ENCODE data around the gene PHACTR3. TPM values are rescaled to one million over a fixed set of nuclear protein-coding genes. Genes with fewer than 3 reads are reported as not detected.

The PHACTR3 gene
- total RNA-seq, 1 experiment from 2014 or later: not detected

GRCh38 chr20:59771506-59772372, 167.4 kb downstream of the PHACTR3 start:
- H3K4me3 ChIP-seq: no peak overlapping the region
- no peak for DNase-seq
- no peaks in the 10 kb centered on the region for H3K36me3 ChIP-seq
- no peaks in the 10 kb centered on the region for H3K27me3 ChIP-seq
- H3K9me3 ChIP-seq: no peaks in the 10 kb centered on the region

- H3K27me3 ChIP-seq: no peaks in the 10 kb centered on the region
- no peak for DNase-seq
- no peak overlapping the region for H3K4me3 ChIP-seq
- H3K9me3 ChIP-seq: no peaks in the 10 kb centered on the region
- H3K36me3 ChIP-seq: no peaks in the 10 kb centered on the region
These were observed 168.0 kb downstream of the PHACTR3 start for GRCh38 chr20:59772373-59772705.

GRCh38 chr20:59772931-59773913, 168.9 kb downstream of the PHACTR3 start:
- Histone ChIP-seq H3K4me3 (no peak overlapping the region), H3K36me3 (no peaks in the 10 kb centered on the region), H3K27me3 (no peaks in the 10 kb centered on the region), H3K9me3 (no peaks in the 10 kb centered on the region)
- no peak for DNase-seq

- Histone ChIP-seq H3K36me3 (no peaks in the 10 kb centered on the region), H3K9me3 (no peaks in the 10 kb centered on the region), H3K27me3 (no peaks in the 10 kb centered on the region), H3K4me3 (no peak overlapping the region)
- no peak for DNase-seq
These were observed 169.9 kb downstream of the PHACTR3 start for GRCh38 chr20:59774204-59774641.

GRCh38 chr20:59774921-59775686, 170.8 kb downstream of the PHACTR3 start:
- Histone ChIP-seq H3K27me3 (no peaks in the 10 kb centered on the region), H3K4me3 (no peak overlapping the region), H3K36me3 (no peaks in the 10 kb centered on the region), H3K9me3 (no peaks in the 10 kb centered on the region)
- DNase-seq: no peak

- no peak overlapping the region for H3K4me3 ChIP-seq
- no peaks in the 10 kb centered on the region for H3K9me3 ChIP-seq
- H3K27me3 ChIP-seq: no peaks in the 10 kb centered on the region
- DNase-seq: no peak
- H3K36me3 ChIP-seq: no peaks in the 10 kb centered on the region
These were observed 171.3 kb downstream of the PHACTR3 start for GRCh38 chr20:59775687-59776055.

GRCh38 chr20:59776059-59776603, 171.8 kb downstream of the PHACTR3 start:
- Histone ChIP-seq H3K27me3 (no peaks in the 10 kb centered on the region), H3K4me3 (no peak overlapping the region), H3K36me3 (no peaks in the 10 kb centered on the region), H3K9me3 (no peaks in the 10 kb centered on the region)
- DNase-seq: no peak

GRCh38 chr20:59776626-59777330, 172.4 kb downstream of the PHACTR3 start:
- Histone ChIP-seq H3K4me3 (no peak overlapping the region), H3K9me3 (no peaks in the 10 kb centered on the region), H3K27me3 (no peaks in the 10 kb centered on the region), H3K36me3 (no peaks in the 10 kb centered on the region)
- no peak for DNase-seq

GRCh38 chr20:59777331-59777725, 173.0 kb downstream of the PHACTR3 start:
- Histone ChIP-seq H3K27me3 (no peaks in the 10 kb centered on the region), H3K36me3 (no peaks in the 10 kb centered on the region), H3K4me3 (no peak overlapping the region), H3K9me3 (no peaks in the 10 kb centered on the region)
- no peak for DNase-seq

- no peak overlapping the region for H3K4me3 ChIP-seq
- no peaks in the 10 kb centered on the region for H3K36me3 ChIP-seq
- H3K27me3 ChIP-seq: no peaks in the 10 kb centered on the region
- DNase-seq: no peak
- no peaks in the 10 kb centered on the region for H3K9me3 ChIP-seq
These were observed 173.7 kb downstream of the PHACTR3 start for GRCh38 chr20:59777814-59778575.

GRCh38 chr20:59778615-59779200, 174.4 kb downstream of the PHACTR3 start:
- no peaks in the 10 kb centered on the region for H3K9me3 ChIP-seq
- H3K27me3 ChIP-seq: no peaks in the 10 kb centered on the region
- no peak for DNase-seq
- H3K36me3 ChIP-seq: no peaks in the 10 kb centered on the region
- no peak overlapping the region for H3K4me3 ChIP-seq

- Histone ChIP-seq H3K27me3 (no peaks in the 10 kb centered on the region), H3K36me3 (no peaks in the 10 kb centered on the region), H3K9me3 (no peaks in the 10 kb centered on the region), H3K4me3 (no peak overlapping the region)
- no peak for DNase-seq
These were observed 175.5 kb downstream of the PHACTR3 start for GRCh38 chr20:59779656-59780380.

- no peaks in the 10 kb centered on the region for H3K27me3 ChIP-seq
- DNase-seq: no peak
- no peak overlapping the region for H3K4me3 ChIP-seq
- H3K9me3 ChIP-seq: no peaks in the 10 kb centered on the region
- no peaks in the 10 kb centered on the region for H3K36me3 ChIP-seq
These were observed 176.3 kb downstream of the PHACTR3 start for GRCh38 chr20:59780494-59781185.

GRCh38 chr20:59781226-59781625, 176.9 kb downstream of the PHACTR3 start:
- Histone ChIP-seq H3K9me3 (no peaks in the 10 kb centered on the region), H3K4me3 (no peak overlapping the region), H3K36me3 (no peaks in the 10 kb centered on the region), H3K27me3 (no peaks in the 10 kb centered on the region)
- DNase-seq: no peak

Data from MG63 (cell line).